Measurements from ENCODE around the gene FAAH.
A peak's percentile ranks its signal among the peaks of the same experiment; 100 is the strongest.

FAAH gene

DNA sequence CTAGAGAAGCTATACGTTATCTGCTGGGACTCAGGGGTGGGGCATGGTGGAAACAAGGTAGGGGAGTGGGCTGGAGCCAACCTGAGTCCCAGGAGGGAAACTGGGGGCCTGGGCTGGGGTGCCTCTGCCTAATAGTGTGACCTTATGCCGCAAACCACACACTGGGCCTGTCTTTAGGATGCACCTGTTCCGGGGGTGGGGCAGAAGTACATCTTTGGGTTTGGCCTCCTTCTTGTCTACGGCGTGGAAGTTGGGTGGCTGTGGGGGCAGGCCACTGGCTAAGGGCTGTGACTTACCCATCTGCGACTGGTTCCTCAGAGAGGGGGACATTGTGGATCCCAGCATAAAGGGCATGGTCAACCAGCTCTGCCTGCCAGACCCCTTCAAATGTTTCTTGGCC, 44.2 kb downstream of the FAAH start:
- ChIA-PET POLR2A (no interaction called here), CTCF (interaction anchor here (1.0 kb wide), 1 partner anchor 35 kb away, joined by 3 read pairs; no protein-coding TSS in a partner anchor)
- no peak for TF ChIP-seq ZNF384 (IDR thresholded peaks at IDR 0.05)
- no peak for DNase-seq (ENCODE audit: extremely low spot score)

GRCh38 chr1:46440478-46440877, 46.4 kb downstream of the FAAH start:
- ChIA-PET CTCF (no interaction called here), POLR2A (no interaction called here)
- TF ChIP-seq SP1 (IDR thresholded peaks at IDR 0.05), result no peak
- no peak for TF ChIP-seq LEF1 (IDR thresholded peaks at IDR 0.05; ENCODE audit: borderline replicate concordance)
- TF ChIP-seq ZNF384 (IDR thresholded peaks at IDR 0.05), result no peak
- no peak for TF ChIP-seq FOXK2 (IDR thresholded peaks at IDR 0.05)
- no peak for TF ChIP-seq CTBP1 (IDR thresholded peaks at IDR 0.05; ENCODE audit: borderline replicate concordance)
- no peak for TF ChIP-seq FOXM1 (IDR thresholded peaks at IDR 0.05; ENCODE audit: borderline replicate concordance)
- no peak for DNase-seq (ENCODE audit: extremely low spot score)

DNA sequence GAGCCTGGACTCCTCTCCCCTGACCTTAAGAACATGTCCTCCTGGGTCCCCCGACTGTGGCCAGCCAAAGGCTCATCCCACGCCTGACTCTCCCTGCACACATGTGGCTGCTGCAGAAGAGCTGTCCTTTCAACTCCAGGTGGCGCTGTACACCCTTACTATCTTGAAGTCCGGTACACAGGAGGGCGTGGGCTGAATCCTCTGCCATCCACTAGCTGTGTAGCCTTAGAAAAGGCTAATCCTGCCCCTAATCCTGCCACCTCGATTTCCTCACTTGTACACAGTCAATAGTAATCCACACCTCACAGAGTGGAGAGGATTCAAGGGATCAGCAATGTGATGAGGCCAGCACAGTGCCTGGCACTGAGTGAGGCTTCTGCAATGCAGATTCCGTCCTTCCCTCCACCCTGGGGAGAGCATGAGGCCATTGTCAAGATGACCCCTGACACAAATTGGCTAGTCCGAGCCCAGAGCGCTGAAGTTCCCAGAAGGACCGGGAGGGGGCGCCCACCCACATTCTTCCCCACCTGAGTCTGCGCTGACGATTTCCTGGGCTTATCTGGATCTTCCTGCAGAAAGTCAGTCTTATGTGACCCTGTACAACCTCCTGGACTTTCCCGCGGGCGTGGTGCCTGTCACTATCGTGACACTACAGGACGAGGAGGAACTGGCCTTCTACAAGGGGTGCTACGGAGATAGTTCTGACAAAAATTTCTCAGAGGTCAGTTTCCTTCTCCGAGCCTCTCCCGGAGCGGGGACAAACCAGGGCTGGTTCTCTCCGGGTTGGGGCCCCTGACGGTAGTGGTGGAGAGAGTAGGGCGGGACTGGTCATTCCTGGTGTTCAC, 48.4 kb downstream of the FAAH start:
- TF ChIP-seq SP1 (IDR thresholded peaks at IDR 0.05) (no peak), L3MBTL2 (conservative IDR thresholded peaks at IDR 0.05) (peak; percentile 68), ELF4 (IDR thresholded peaks at IDR 0.05) (peak; percentile 33; the same call in 1 of the 2 replicates), CTBP1 (IDR thresholded peaks at IDR 0.05; ENCODE audit: borderline replicate concordance) (peak; percentile 30; the same call in 1 of the 2 replicates)
- ChIA-PET CTCF (interaction anchor here (0.7 to 1.8 kb wide), 14 partner anchors 9 to 105 kb away, joined by 3 to 10 read pairs (median 4); a partner anchor contains a TSS), POLR2A (interaction anchor here (0.6 to 1.8 kb wide), 5 partner anchors 8 to 103 kb away, joined by 3 to 13 read pairs (median 4); partner anchors contain the start of gene NSUN4)
- peak; percentile 82 for DNase-seq (ENCODE audit: extremely low spot score)

DNA sequence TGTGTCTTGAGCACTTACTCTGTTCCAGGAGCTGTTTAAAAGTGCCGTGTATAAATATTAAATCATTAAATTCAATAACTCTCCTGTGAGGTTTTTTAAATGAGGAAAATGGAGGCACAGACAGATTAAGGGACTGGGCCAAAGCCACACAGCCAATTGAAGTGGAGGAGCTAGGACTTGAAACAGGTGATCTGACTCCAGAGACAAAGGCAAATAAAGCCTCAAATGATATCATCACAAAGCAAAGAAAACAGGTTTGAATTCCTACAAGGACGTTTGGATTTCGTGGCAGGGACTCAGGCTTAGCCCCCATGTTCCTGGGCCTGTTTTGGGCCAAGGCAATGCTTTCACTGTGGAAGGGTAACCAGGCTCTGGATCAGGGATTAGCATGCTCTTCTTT, 50.3 kb downstream of the FAAH start:
- ChIA-PET POLR2A (no interaction called here), CTCF (interaction anchor here (0.7 to 4.9 kb wide), 4 partner anchors 12 to 83 kb away, joined by 3 to 82 read pairs (median 3); no protein-coding TSS in a partner anchor)
- no peak for DNase-seq (ENCODE audit: extremely low spot score)
- TF ChIP-seq TARDBP (IDR thresholded peaks at IDR 0.05), result no peak
- TF ChIP-seq SP1 (IDR thresholded peaks at IDR 0.05), result no peak
- TF ChIP-seq LEF1 (IDR thresholded peaks at IDR 0.05; ENCODE audit: borderline replicate concordance), result no peak
- no peak for TF ChIP-seq ARNT (IDR thresholded peaks at IDR 0.05)
- no peak for TF ChIP-seq FOXA1 (IDR thresholded peaks at IDR 0.05)
- no peak for TF ChIP-seq CTBP1 (IDR thresholded peaks at IDR 0.05; ENCODE audit: borderline replicate concordance)
- TF ChIP-seq L3MBTL2 (conservative IDR thresholded peaks at IDR 0.05), result no peak

- DNase-seq (ENCODE audit: extremely low spot score), result no peak
- POLR2A ChIA-PET, result no interaction called here
- TF ChIP-seq, protein P1, sequence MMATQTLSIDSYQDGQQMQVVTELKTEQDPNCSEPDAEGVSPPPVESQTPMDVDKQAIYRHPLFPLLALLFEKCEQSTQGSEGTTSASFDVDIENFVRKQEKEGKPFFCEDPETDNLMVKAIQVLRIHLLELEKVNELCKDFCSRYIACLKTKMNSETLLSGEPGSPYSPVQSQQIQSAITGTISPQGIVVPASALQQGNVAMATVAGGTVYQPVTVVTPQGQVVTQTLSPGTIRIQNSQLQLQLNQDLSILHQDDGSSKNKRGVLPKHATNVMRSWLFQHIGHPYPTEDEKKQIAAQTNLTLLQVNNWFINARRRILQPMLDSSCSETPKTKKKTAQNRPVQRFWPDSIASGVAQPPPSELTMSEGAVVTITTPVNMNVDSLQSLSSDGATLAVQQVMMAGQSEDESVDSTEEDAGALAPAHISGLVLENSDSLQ (IDR thresholded peaks at IDR 0.05), result no peak
- TF ChIP-seq NFRKB (IDR thresholded peaks at IDR 0.05) (no peak), LEF1 (IDR thresholded peaks at IDR 0.05; ENCODE audit: borderline replicate concordance) (no peak), ELF4 (IDR thresholded peaks at IDR 0.05) (no peak), SUZ12 (IDR thresholded peaks at IDR 0.05) (no peak), FOXA1 (IDR thresholded peaks at IDR 0.05) (no peak), SP1 (IDR thresholded peaks at IDR 0.05) (no peak), L3MBTL2 (conservative IDR thresholded peaks at IDR 0.05) (no peak), FOXK2 (IDR thresholded peaks at IDR 0.05) (no peak), TARDBP (IDR thresholded peaks at IDR 0.05) (no peak), BHLHE40 (IDR thresholded peaks at IDR 0.05; ENCODE audit: borderline replicate concordance) (no peak), FOXM1 (IDR thresholded peaks at IDR 0.05; ENCODE audit: borderline replicate concordance) (no peak), ZNF384 (IDR thresholded peaks at IDR 0.05) (no peak), ARNT (IDR thresholded peaks at IDR 0.05) (no peak), HDGF (IDR thresholded peaks at IDR 0.05; ENCODE audit: borderline replicate concordance) (no peak), CTBP1 (IDR thresholded peaks at IDR 0.05; ENCODE audit: borderline replicate concordance) (no peak)
- CTCF ChIA-PET, result interaction anchor here (0.6 to 4.9 kb wide), 5 partner anchors 38 to 99 kb away, joined by 3 to 82 read pairs (median 8); a partner anchor contains a TSS
Measured at GRCh38 chr1:46445773-46446256, 51.7 kb downstream of the FAAH start.

GRCh38 chr1:46446646-46447498, 52.8 kb downstream of the FAAH start:
- TF ChIP-seq BHLHE40 (IDR thresholded peaks at IDR 0.05; ENCODE audit: borderline replicate concordance) (no peak), FOXA1 (IDR thresholded peaks at IDR 0.05) (no peak), NFRKB (IDR thresholded peaks at IDR 0.05) (no peak), SP1 (IDR thresholded peaks at IDR 0.05) (no peak), CTBP1 (IDR thresholded peaks at IDR 0.05; ENCODE audit: borderline replicate concordance) (no peak), LEF1 (IDR thresholded peaks at IDR 0.05; ENCODE audit: borderline replicate concordance) (no peak), HDGF (IDR thresholded peaks at IDR 0.05; ENCODE audit: borderline replicate concordance) (no peak), FOXK2 (IDR thresholded peaks at IDR 0.05) (no peak), ARNT (IDR thresholded peaks at IDR 0.05) (no peak), SUZ12 (IDR thresholded peaks at IDR 0.05) (no peak), L3MBTL2 (conservative IDR thresholded peaks at IDR 0.05) (no peak), ZNF384 (IDR thresholded peaks at IDR 0.05) (no peak), FOXM1 (IDR thresholded peaks at IDR 0.05; ENCODE audit: borderline replicate concordance) (no peak), TARDBP (IDR thresholded peaks at IDR 0.05) (no peak), ELF4 (IDR thresholded peaks at IDR 0.05) (no peak)
- TF ChIP-seq, protein P1 (IDR thresholded peaks at IDR 0.05), result no peak
- ChIA-PET CTCF (interaction anchor here (0.5 to 4.9 kb wide), 23 partner anchors 10 to 113 kb away, joined by 3 to 82 read pairs (median 5); a partner anchor contains a TSS), POLR2A (interaction anchor here (0.6 kb wide), 1 partner anchor 274 kb away, joined by 3 read pairs; no protein-coding TSS in a partner anchor)
- peak; percentile 76 for DNase-seq (ENCODE audit: extremely low spot score)
